Fibroblast of lung (primary cell): Measurements from ENCODE around the gene STK32C.

Experiments used
- CTCF ChIP-seq, 2 donors: IDR thresholded peaks in 1 of 2; conservative IDR thresholded peaks in 1 of 2; 1 replicate in 1 of 2; 2 replicates in 1 of 2; pipeline ENCODE4 v1.5.1; 2011 to 2012; ENCODE audit warnings: low read length in 2 of 2, control low read depth in 1 of 2, inconsistent platforms in 1 of 2, low read depth in 1 of 2, mild to moderate bottlenecking in 1 of 2
- EZH2 ChIP-seq: IDR thresholded peaks from 2 replicates; pipeline ENCODE4 v1.5.1; 2012; ENCODE audit warnings: low read length, control low read depth, mild to moderate bottlenecking; ENCODE audit errors: missing control alignments

GRCh38 chr10:132345345-132345744 lies 37.6 kb upstream of the STK32C start:
- TF ChIP-seq CTCF (conservative IDR thresholded peaks at IDR 0.05 in 1 of 2, IDR thresholded peaks at IDR 0.05 in 1 of 2; ENCODE audit: low read depth in 1 of 2, low read length in 2 of 2) (no peak), EZH2 (no peak)
